ENCODE results near the gene PCID2.

PCID2 gene

GRCh38 chr13:113209759-113210421, 1.4 kb upstream of the PCID2 start:
- CTCF ChIA-PET: interaction anchor here (1.1 to 1.2 kb wide), 2 partner anchors 8 to 14 kb away, joined by 3 to 4 read pairs; no protein-coding TSS in a partner anchor
- DNase-seq (ENCODE audit: extremely low spot score): peak; percentile 67
- POLR2A ChIA-PET: no interaction called here
- TF ChIP-seq CTCF (IDR thresholded peaks at IDR 0.05; ENCODE audit: control extremely low read depth, extremely low read depth, low read depth, missing control alignments): no peak

GRCh38 chr13:113209336-113209758, 878 bp upstream of the PCID2 start, which contains the start of gene CUL4A:
CUL4A (plus strand) TSS chr13:113209613; CDS start chr13:113209628, 15 bp downstream.
- POLR2A ChIA-PET: no interaction called here
- DNase-seq (ENCODE audit: extremely low spot score): peak; percentile 87
- CTCF ChIA-PET: interaction anchor here (1.1 to 1.2 kb wide), 2 partner anchors 9 to 14 kb away, joined by 3 to 4 read pairs; no protein-coding TSS in a partner anchor
- TF ChIP-seq CTCF (IDR thresholded peaks at IDR 0.05; ENCODE audit: control extremely low read depth, extremely low read depth, low read depth, missing control alignments): no peak

DNA sequence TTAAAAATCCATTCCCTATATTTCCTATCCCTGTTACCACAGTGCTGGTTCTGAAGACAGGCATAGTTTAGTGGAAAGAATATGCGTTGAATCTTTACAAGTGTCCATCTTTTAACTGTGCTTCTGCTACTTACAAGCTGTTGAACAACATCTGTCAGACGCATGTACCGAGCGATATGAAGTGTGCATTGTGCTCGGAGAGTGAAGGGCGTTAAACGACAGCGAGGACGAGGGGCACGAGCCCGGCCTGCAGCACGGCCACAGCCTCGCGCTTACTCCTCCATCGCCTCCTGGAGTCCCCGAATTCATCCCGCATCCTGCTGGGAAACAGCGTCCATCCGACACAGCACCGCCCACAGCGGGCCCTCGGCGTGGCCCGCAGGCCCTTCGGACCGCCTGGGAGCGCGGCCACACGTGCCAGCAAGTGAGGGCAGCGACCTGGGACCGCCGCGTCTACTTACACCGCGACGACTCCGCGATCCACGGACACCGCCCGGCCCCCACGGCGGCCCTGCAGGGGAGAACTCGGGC, 514 bp downstream of the PCID2 start:
- no peak for DNase-seq (ENCODE audit: extremely low spot score)
- POLR2A ChIA-PET: interaction anchor here (0.5 to 1.0 kb wide), 2 partner anchors 73 to 155 kb away, joined by 3 read pairs; no protein-coding TSS in a partner anchor
- CTCF ChIA-PET: interaction anchor here (0.6 kb wide), 1 partner anchor 31 kb away, joined by 3 read pairs; no protein-coding TSS in a partner anchor
- no peak for TF ChIP-seq CTCF (IDR thresholded peaks at IDR 0.05; ENCODE audit: control extremely low read depth, extremely low read depth, low read depth, missing control alignments)

DNA sequence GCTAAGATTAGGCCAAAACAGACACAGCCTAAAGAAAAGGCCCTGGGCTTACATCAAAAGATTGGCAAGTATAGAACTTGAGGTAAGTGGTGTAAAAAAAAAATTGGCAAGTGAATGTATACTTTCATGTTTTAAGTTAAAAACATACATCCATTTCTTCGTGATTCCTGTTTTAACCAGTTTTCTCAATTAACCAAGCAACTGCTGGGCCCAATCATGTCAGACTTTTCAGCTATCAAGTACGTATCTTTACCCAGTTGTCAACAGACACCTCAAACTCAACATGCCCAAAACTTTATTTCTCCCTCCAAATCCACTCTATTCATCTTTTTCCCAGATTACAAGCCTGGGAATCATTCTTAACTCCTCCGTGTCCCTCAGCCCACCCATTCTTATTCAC, 1.0 kb downstream of the PCID2 start:
- no peak for DNase-seq (ENCODE audit: extremely low spot score)
- TF ChIP-seq CTCF (IDR thresholded peaks at IDR 0.05; ENCODE audit: control extremely low read depth, extremely low read depth, low read depth, missing control alignments): no peak
- POLR2A ChIA-PET: interaction anchor here (0.5 kb wide), 1 partner anchor 73 kb away, joined by 3 read pairs; no protein-coding TSS in a partner anchor
- CTCF ChIA-PET: interaction anchor here (0.6 to 0.9 kb wide), 2 partner anchors 10 to 30 kb away, joined by 3 to 7 read pairs; no protein-coding TSS in a partner anchor

DNA sequence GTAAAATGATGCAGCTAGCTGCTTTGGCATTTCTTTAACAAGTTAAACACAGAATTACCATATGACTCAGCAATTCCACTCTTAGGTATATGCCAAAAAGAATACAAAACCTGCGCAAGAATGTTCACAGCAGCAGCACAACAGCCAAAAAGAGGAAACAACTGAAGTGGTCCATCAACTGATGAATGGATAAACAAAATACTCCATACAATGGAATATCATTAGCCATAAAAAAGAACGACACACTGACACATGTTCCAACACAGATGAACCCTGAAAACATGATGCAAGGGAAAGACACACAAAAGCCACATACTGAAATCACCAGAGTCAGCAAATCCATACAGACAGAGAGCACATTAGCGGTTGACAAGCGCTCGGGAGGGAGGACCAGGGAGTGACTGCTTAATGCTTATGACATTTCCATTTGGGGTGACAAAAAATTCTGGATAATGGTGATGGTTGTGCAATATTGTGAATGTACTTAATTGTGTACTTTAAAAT, 3.0 kb downstream of the PCID2 start:
- no peak for DNase-seq (ENCODE audit: extremely low spot score)
- ChIA-PET POLR2A (no interaction called here), CTCF (no interaction called here)
- no peak for TF ChIP-seq CTCF (IDR thresholded peaks at IDR 0.05; ENCODE audit: control extremely low read depth, extremely low read depth, low read depth, missing control alignments)

DNA sequence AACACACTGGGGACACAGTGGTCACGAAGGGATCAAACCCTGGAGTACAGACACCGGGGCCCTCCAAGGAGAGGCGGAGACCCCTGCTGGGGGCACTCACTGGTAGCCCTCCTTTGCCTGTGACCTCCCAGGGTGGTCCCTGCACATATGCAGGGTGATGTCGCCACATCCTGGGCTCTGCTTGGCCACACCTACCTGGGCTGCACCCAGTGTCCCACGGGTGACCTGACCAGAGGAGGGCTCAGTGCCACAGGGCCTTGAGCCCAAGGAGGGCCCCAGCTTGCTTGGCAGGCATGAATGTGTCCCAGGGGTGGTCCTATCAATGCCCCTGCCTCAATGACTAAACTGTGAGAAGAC, 4.1 kb downstream of the PCID2 start:
- ChIA-PET POLR2A (no interaction called here), CTCF (no interaction called here)
- no peak for TF ChIP-seq CTCF (IDR thresholded peaks at IDR 0.05; ENCODE audit: control extremely low read depth, extremely low read depth, low read depth, missing control alignments)

More for the DNA sequence above, 4.1 kb downstream of the PCID2 start:
- no peak for DNase-seq (ENCODE audit: extremely low spot score)
